H9 (cell line): ENCODE measurements around the gene CEBPZ. TPM values are rescaled to one million over a fixed set of nuclear protein-coding genes. Genes with fewer than 3 reads are reported as not detected.

Experiments used
- DNase-seq: peaks from one replicate; pipeline ENCODE4 v3.0.0-alpha.2; 2017
- H2AFZ ChIP-seq: one replicate; pipeline ENCODE4 v1.6.1; 2013; ENCODE audit warnings: mild to moderate bottlenecking, low read length, control low read depth, moderate library complexity
- H2AK5ac ChIP-seq: 2 replicates; pipeline ENCODE4 v1.6.1; 2013; ENCODE audit warnings: low read length, control low read depth, mixed read lengths; ENCODE audit not compliant: insufficient read length
- H2BK120ac ChIP-seq: one replicate; pipeline ENCODE4 v1.6.1; 2013; ENCODE audit warnings: low read depth, mild to moderate bottlenecking, low read length, control low read depth, inconsistent platforms; ENCODE audit not compliant: poor library complexity, severe bottlenecking
- H2BK12ac ChIP-seq: 2 replicates; pipeline ENCODE4 v1.6.1; 2013; ENCODE audit warnings: low read length, control low read depth, mixed read lengths, low read depth; ENCODE audit not compliant: insufficient read length
- H2BK15ac ChIP-seq: 2 replicates; pipeline ENCODE4 v1.6.1; 2013; ENCODE audit warnings: low read depth, low read length, control low read depth
- H2BK20ac ChIP-seq: one replicate; pipeline ENCODE4 v1.6.1; 2013; ENCODE audit warnings: low read depth, mild to moderate bottlenecking, low read length, control low read depth, inconsistent platforms; ENCODE audit not compliant: poor library complexity, severe bottlenecking
- H2BK5ac ChIP-seq: 2 replicates; pipeline ENCODE4 v1.6.1; 2013; ENCODE audit warnings: low read length, control low read depth, mixed read lengths; ENCODE audit not compliant: insufficient read length
- H3K14ac ChIP-seq: 2 replicates; pipeline ENCODE4 v1.6.1; 2013; ENCODE audit warnings: low read length, control low read depth; ENCODE audit not compliant: insufficient read depth
- H3K18ac ChIP-seq: 2 replicates; pipeline ENCODE4 v1.6.1; 2013; ENCODE audit warnings: low read depth, mild to moderate bottlenecking, mixed read lengths, low read length, control low read depth; ENCODE audit not compliant: insufficient read length
- H3K23ac ChIP-seq: 2 replicates; pipeline ENCODE4 v1.6.1; 2013; ENCODE audit warnings: low read length, control low read depth, mixed read lengths, low read depth; ENCODE audit not compliant: insufficient read length
- H3K23me2 ChIP-seq: 2 replicates; pipeline ENCODE4 v1.6.1; 2013; ENCODE audit warnings: low read depth, mild to moderate bottlenecking, mixed read lengths, low read length, control low read depth; ENCODE audit not compliant: insufficient read length, poor library complexity, severe bottlenecking
- H3K27ac ChIP-seq: 2 replicates; pipeline ENCODE4 v1.5.1; 2013; ENCODE audit warnings: low read length, control low read depth, mixed read lengths, low read depth; ENCODE audit not compliant: insufficient read length
- H3K27me3 ChIP-seq: 2 replicates; pipeline ENCODE4 v1.6.1; 2013; ENCODE audit warnings: low read length, control low read depth, inconsistent platforms; ENCODE audit not compliant: insufficient read depth
- H3K4ac ChIP-seq: 2 replicates; pipeline ENCODE4 v1.6.1; 2013; ENCODE audit warnings: low read depth, mild to moderate bottlenecking, control low read depth, inconsistent platforms, low read length, moderate library complexity
- H3K4me1 ChIP-seq: 2 replicates; pipeline ENCODE4 v1.6.1; 2013; ENCODE audit warnings: low read length, control low read depth, inconsistent platforms; ENCODE audit not compliant: insufficient read depth
- H3K4me2 ChIP-seq: 2 replicates; pipeline ENCODE4 v1.6.1; 2013; ENCODE audit warnings: low read length, control low read depth, mixed read lengths; ENCODE audit not compliant: insufficient read length, insufficient read depth
- H3K56ac ChIP-seq: 2 replicates; pipeline ENCODE4 v1.6.1; 2013; ENCODE audit warnings: low read depth, mild to moderate bottlenecking, mixed read lengths, low read length, control low read depth; ENCODE audit not compliant: insufficient read length
- H3K79me1 ChIP-seq: 2 replicates; pipeline ENCODE4 v1.6.1; 2013; ENCODE audit warnings: low read depth, mild to moderate bottlenecking, moderate library complexity, low read length, control low read depth, inconsistent platforms; ENCODE audit not compliant: insufficient read depth, poor library complexity, severe bottlenecking
- H3K79me2 ChIP-seq: 2 replicates; pipeline ENCODE4 v1.6.1; 2013; ENCODE audit warnings: low read length, control low read depth, inconsistent platforms; ENCODE audit not compliant: insufficient read depth
- H3K9ac ChIP-seq: 2 replicates; pipeline ENCODE4 v1.6.1; 2013; ENCODE audit warnings: low read length, control low read depth, mixed read lengths; ENCODE audit not compliant: insufficient read length; ENCODE audit errors: extremely low read depth
- H3K9me3 ChIP-seq: one replicate; pipeline ENCODE4 v1.6.1; 2013; ENCODE audit warnings: low read depth, low read length, inconsistent platforms; ENCODE audit not compliant: control insufficient read depth
- H3T11ph ChIP-seq: one replicate; pipeline ENCODE4 v1.6.1; 2013; ENCODE audit warnings: mild to moderate bottlenecking, low read length, control low read depth, inconsistent platforms
- H4K20me1 ChIP-seq: one replicate; pipeline ENCODE4 v1.6.1; 2013; ENCODE audit not compliant: control insufficient read depth, insufficient read length, insufficient read depth
- H4K5ac ChIP-seq: 2 replicates; pipeline ENCODE4 v1.6.1; 2013; ENCODE audit warnings: low read depth, mild to moderate bottlenecking, mixed read lengths, low read length, control low read depth; ENCODE audit not compliant: insufficient read length
- H4K8ac ChIP-seq: replicated peaks from 2 replicates; pipeline ENCODE4 v1.6.1; 2013; ENCODE audit warnings: low read length, control low read depth, mixed read lengths, low read depth; ENCODE audit not compliant: insufficient read length
- H4K91ac ChIP-seq: 2 replicates; pipeline ENCODE4 v1.6.1; 2013; ENCODE audit warnings: low read depth, mild to moderate bottlenecking, moderate library complexity, mixed read lengths, low read length, control low read depth; ENCODE audit not compliant: insufficient read length
- H3K27ac Mint-ChIP-seq, 3 experiments: 2 replicates in 2 of 3; 3 replicates in 1 of 3; pipeline ENCODE4 v1.8.0; 2020 to 2021; ENCODE audit warnings: mixed read lengths in 3 of 3, mild to moderate bottlenecking in 1 of 3, moderate library complexity in 1 of 3
- H3K27me3 Mint-ChIP-seq: 2 replicates; pipeline ENCODE4 v1.8.0; 2021; ENCODE audit warnings: low read depth, mild to moderate bottlenecking, moderate library complexity, mixed read lengths
- H3K36me3 Mint-ChIP-seq, 3 experiments: 2 replicates in 2 of 3; 3 replicates in 1 of 3; pipeline ENCODE4 v1.8.0; 2020 to 2021; ENCODE audit warnings: low read depth in 3 of 3, mixed read lengths in 3 of 3; ENCODE audit not compliant: insufficient read depth in 1 of 3
- H3K4me1 Mint-ChIP-seq, 2 experiments: 2 replicates each; pipeline ENCODE4 v1.8.0; 2020; ENCODE audit warnings: mixed read lengths in 2 of 2
- H3K4me3 Mint-ChIP-seq, 2 experiments: 2 replicates in 1 of 2; 3 replicates in 1 of 2; pipeline ENCODE4 v1.8.0; 2020 to 2021; ENCODE audit warnings: mild to moderate bottlenecking in 2 of 2, mixed read lengths in 2 of 2, moderate library complexity in 1 of 2
- H3K9me3 Mint-ChIP-seq, 2 experiments: 2 replicates in 1 of 2; 3 replicates in 1 of 2; pipeline ENCODE4 v1.8.0; 2020; ENCODE audit warnings: mild to moderate bottlenecking in 2 of 2, mixed read lengths in 2 of 2, moderate library complexity in 1 of 2
- CTCF ChIP-seq: fragments of 200-600 bp; sonication (generic); conservative IDR thresholded peaks from 3 replicates; pipeline ENCODE4 v1.8.0; 2021; ENCODE audit warnings: antibody characterized with exemption, mild to moderate bottlenecking
- total RNA-seq: library from RNA; stranded (reverse); gene quantifications from 2 replicates; pipeline ENCODE4 v1.2.1, GENCODE V29; 2021

CEBPZ gene
- total RNA-seq, 1 experiment from 2014 or later = 281 TPM

- no peak overlapping the region for H4K5ac ChIP-seq
- no peaks in the 10 kb centered on the region for H3K27me3 Mint-ChIP-seq
- no peaks in the 10 kb centered on the region for H3K27me3 ChIP-seq
- no peak overlapping the region for H3K4ac ChIP-seq
- no peak overlapping the region for H2AFZ ChIP-seq
- no peak overlapping the region for H3K18ac ChIP-seq
- no peak overlapping the region for H3K56ac ChIP-seq
- H3K9me3 ChIP-seq = no peaks in the 10 kb centered on the region
- no peaks in the 10 kb centered on the region for H4K20me1 ChIP-seq
- H2BK5ac ChIP-seq = no peak overlapping the region
- no peak overlapping the region for H3K27ac ChIP-seq
- H3K9ac ChIP-seq = no peak overlapping the region
- no peak overlapping the region for H2BK20ac ChIP-seq
- H2AK5ac ChIP-seq = no peak overlapping the region
- no peak for DNase-seq
- no peak overlapping the region for H4K8ac ChIP-seq
- no peak overlapping the region for H3K14ac ChIP-seq
- H3K79me1 ChIP-seq = no peaks in the 10 kb centered on the region
- no peak overlapping the region for H2BK12ac ChIP-seq
- no peak overlapping the region for H3K23ac ChIP-seq
- H3K36me3 Mint-ChIP-seq = peaks cover 8 to 60% (median 54%) of the 10 kb centered on the region in 3 experiments; a peak in 5 of 7 replicates
- no peak overlapping the region for H2BK15ac ChIP-seq
- H3T11ph ChIP-seq = no peak overlapping the region
- no peak for TF ChIP-seq CTCF
- H3K4me3 Mint-ChIP-seq = no peak overlapping the region
- no peaks in the 10 kb centered on the region for H3K23me2 ChIP-seq
- H2BK120ac ChIP-seq = no peak overlapping the region
- H3K4me1 Mint-ChIP-seq = peaks cover 24 to 34% of the 10 kb centered on the region in 2 experiments
- peak overlapping the region in 1 of 3 experiments; percentile 22; a peak in 1 of 7 replicates for H3K27ac Mint-ChIP-seq
- H3K4me2 ChIP-seq = no peak overlapping the region
- H4K91ac ChIP-seq = no peak overlapping the region
- no peaks in the 10 kb centered on the region for H3K9me3 Mint-ChIP-seq
- no peaks in the 10 kb centered on the region for H3K79me2 ChIP-seq
- H3K4me1 ChIP-seq = peaks cover 2% of the 10 kb centered on the region; the same call in 1 of the 2 replicates
These were observed 36.3 kb upstream of the CEBPZ start for GRCh38 chr2:37267685-37268084.
